T-helper 22 cell (primary cell): ENCODE results near the gene MLXIP.
"Not testable (repeated sequence)": the region's sequence is repeated elsewhere in the genome, so short reads cannot be mapped to it uniquely, and the experiment has no call there.

ENCODE experiments used
- DNase-seq: peaks from one replicate; pipeline ENCODE4 v3.0.0-alpha.2; 2020; ENCODE audit warnings: low read depth

Gene MLXIP, protein sequence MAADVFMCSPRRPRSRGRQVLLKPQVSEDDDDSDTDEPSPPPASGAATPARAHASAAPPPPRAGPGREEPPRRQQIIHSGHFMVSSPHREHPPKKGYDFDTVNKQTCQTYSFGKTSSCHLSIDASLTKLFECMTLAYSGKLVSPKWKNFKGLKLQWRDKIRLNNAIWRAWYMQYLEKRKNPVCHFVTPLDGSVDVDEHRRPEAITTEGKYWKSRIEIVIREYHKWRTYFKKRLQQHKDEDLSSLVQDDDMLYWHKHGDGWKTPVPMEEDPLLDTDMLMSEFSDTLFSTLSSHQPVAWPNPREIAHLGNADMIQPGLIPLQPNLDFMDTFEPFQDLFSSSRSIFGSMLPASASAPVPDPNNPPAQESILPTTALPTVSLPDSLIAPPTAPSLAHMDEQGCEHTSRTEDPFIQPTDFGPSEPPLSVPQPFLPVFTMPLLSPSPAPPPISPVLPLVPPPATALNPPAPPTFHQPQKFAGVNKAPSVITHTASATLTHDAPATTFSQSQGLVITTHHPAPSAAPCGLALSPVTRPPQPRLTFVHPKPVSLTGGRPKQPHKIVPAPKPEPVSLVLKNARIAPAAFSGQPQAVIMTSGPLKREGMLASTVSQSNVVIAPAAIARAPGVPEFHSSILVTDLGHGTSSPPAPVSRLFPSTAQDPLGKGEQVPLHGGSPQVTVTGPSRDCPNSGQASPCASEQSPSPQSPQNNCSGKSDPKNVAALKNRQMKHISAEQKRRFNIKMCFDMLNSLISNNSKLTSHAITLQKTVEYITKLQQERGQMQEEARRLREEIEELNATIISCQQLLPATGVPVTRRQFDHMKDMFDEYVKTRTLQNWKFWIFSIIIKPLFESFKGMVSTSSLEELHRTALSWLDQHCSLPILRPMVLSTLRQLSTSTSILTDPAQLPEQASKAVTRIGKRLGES

DNA sequence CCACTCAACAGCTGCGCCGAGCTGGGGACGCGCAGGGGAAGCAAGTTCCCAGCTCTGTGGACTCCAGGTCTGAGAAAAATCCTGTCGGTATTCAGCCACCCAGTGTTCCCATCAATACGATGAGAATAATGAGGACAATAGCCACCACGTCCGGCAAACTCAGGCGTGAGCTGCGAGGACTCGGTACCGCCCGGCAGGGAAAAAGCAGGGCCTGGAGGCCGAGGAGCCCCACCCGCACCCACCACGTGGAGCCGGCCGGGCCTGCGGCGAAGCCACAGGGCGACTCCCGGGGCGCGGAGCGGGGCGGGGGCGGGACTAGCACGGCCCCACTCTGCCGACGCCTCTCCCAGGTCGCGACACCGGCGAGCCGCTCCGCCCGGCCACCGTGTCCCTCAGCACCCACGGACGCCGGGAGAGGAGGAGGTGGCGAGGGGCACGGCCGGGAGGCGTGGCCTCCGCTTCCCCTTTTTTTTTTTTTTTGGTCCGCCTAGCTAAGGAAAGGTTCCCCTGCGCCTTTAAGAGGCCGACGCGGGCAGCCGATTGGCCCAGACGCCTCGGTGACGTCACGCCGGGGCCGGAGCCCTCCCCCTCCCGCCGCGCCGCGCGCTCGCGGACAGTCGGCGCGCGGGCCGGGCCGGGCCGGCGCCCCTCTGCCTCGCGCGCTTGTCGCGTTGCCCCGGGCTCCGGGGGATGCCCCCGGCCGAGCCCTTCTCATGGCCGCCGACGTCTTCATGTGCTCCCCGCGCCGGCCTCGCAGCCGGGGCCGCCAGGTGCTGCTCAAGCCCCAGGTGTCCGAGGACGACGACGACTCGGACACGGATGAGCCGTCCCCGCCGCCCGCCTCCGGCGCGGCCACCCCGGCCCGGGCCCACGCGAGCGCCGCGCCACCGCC is at the start of gene MLXIP:
MLXIP (plus strand) TSS at position 616 of the 892 bp plus-strand sequence; CDS start at position 714, 98 bp downstream.
- peak; percentile 81 for DNase-seq

- DNase-seq: no peak
Observed at GRCh38 chr12:122028905-122029560, 49.5 kb upstream of the MLXIP start.

DNA sequence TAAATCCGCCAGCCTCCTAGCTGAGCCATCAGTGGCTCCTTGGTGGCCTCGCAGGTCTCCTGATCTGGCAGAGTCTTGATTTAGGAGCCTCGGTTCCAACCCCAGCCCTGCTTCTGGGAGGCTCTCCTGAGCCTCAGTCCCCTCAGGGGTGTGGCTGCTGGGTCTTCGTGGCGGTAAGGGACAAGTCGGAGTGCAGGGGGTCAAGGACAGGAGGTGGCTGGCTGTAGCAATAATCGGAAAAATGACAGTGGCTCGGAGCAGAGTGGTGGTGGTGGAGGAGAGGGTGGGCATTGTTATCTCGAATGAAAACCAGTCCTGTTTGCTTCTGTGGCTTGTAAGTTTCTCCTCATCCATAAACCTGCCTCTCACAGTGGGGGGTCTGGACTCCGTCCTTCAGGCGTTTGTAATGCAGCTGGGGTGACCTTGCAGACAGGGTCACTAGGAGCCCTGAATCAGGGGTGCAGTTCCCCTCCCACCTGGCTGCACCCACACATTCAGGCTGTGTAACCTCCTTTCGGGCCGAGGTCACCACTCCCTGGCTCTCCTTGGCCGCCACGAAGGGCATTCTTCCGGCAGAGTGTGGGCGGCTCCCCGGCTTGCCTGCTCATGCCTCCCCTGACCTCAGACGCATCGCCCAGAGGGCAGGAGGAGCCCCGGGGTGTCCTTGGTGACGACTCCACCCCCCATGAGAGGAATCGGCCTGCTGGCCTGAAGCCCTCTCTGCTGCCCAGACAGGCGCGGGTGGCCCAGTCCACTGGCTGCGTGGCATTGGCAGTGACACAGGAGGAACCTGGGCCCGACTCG is 48.7 kb upstream of the MLXIP start:
- no peak for DNase-seq

GRCh38 chr12:122030424-122031035 is 48.0 kb upstream of the MLXIP start:
- no peak for DNase-seq

DNA sequence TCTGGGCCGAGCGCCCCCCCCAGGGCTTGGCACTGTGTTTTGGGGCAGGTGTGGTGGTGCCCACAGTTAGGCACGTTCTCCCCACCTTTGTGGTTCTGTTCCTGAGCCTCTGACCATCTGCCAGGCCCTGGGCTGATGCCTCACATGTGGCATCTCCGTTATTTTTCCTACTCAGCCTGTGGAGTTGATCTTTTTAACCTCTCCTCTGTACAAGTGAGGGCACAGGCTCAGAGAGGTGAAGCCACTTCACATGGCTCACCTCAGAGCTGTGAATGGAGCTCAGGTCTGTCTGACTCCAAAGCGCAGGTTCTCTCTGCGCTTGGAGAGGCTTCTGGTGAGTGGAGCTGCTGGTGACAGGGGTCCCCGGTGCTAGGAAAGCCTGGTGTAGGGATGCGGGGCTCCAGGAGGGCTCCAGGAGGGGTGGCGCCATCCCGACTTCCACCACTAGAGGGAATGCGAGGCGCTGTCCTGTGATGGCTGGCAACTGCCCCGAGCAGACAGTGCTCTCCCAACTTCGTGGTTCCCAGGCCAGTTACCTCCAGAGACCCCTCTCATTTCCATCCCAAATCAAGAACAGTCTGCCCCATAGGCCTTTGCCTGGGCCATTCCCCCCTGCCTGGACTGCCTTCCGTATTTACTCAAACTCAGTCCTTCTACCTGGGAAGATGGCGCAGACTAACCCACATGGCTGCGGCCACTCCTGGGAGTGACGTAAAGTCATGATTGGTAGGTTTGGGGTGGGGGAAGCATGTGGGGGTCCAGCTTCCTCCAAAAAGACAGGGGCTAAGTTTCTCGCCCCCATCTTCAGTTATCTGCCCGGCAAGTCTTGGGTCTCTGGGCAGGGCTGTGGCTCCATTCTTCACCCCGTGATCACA is 47.0 kb upstream of the MLXIP start:
- no peak for DNase-seq

GRCh38 chr12:122032580-122032979 is 46.0 kb upstream of the MLXIP start:
- DNase-seq: no peak

- no peak for DNase-seq
Observed at GRCh38 chr12:122035292-122035691, 43.3 kb upstream of the MLXIP start.

- no peak for DNase-seq
Observed at GRCh38 chr12:122036153-122036552, 42.4 kb upstream of the MLXIP start.

DNA sequence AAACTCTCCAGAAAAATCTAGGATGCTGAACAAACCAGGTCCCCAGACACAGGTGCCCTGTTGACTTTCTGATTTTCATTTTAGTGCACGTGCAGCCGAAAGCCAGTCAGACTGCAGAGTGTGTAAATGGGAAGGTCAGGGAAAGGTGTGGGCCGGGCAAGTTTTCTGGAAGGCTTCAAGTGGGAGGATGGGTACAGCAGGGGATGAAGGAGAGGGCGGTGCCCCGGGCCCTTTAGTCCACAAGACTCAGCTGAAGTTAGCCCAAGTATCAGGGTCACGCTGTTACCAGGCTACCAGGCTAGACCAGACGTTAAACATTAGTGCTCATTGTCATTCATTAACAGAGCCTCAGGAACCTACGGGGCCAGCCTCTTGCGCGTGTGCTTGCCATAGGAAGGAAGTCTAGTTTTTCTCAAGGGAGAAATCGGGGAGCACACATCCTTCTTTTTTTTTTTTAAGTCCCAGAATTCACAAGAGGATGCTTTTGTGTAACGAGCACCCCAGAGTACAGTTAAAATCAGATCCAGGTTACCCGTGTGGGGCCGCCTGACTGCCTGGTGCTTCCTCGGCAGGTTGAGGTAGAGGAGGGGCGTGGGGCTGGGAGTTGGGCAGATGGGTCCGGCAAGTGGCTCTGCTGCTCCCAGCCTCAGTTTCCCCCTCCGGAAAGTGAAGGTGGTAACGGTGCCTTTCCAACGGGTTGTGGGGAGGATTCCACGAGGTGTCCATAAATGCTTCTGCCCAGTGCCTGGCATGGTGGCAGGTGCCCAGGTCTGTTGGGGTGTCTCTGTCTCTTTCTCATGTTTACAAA is 37.8 kb upstream of the MLXIP start:
- no peak for DNase-seq

GRCh38 chr12:122041458-122041857 is 37.1 kb upstream of the MLXIP start:
- not testable (repeated sequence) for DNase-seq

DNA sequence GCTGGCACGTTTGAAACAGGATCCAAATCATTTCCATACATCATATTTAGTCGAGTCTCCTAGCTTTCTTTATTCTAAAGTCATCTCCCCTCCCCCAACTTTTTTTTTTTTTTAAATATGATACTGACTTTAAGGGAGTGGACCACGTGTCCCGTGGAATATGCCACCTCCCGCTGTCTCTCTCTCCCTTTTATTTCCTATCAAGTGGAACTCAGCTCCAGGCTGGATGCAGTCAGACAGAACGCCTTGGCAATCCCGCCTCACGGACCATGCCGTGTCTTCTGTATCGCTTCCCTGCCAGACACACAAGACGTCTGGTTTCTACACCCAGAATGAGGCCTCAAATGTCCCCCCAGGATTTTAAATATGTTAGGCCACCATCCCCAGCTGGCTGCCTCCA is 35.6 kb upstream of the MLXIP start:
- no peak for DNase-seq

DNA sequence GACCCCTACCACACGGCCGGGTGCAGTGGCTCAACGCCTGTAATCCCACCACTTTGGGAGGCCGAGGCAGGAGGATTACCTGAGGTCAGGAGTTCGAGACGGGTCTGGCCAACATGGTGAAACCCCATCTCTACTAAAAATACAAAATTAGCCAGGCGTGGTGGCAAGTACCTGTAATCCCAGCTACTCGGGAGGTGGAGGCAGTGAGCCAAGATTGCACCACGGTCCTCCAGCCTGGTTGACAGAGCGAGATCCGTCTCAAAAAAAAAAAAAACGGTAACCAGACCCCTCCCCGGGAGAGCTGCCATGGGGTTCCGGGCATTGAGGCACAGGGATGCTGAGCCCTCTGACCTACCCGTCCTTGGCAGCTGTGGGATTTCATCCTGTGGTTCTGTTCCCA is 35.1 kb upstream of the MLXIP start:
- no peak for DNase-seq

GRCh38 chr12:122045262-122045661 is 33.3 kb upstream of the MLXIP start:
- DNase-seq: no peak

- no peak for DNase-seq
Observed at GRCh38 chr12:122046145-122046544, 32.4 kb upstream of the MLXIP start.

DNA sequence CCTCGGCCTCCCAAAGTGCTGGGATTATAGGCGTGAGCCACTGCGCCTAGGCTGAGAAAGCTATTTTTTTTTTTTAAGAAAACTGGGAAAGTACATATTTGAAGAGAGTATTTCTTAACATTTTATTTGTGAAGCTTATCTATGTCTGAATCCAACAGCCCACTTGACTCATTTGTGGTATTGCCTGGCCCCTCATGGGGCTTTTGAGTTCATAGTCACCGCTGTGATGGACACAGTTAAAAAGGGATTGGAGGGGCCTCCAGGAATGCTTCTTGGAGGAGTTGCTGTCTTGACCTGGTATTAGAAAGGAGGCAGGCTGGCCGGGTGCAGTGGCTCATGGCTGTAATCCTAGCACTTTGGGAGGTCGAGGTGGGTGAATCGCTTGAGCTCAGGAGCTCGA is 30.4 kb upstream of the MLXIP start:
- DNase-seq: no peak

- no peak for DNase-seq
Observed at GRCh38 chr12:122049827-122050226, 28.7 kb upstream of the MLXIP start.

DNA sequence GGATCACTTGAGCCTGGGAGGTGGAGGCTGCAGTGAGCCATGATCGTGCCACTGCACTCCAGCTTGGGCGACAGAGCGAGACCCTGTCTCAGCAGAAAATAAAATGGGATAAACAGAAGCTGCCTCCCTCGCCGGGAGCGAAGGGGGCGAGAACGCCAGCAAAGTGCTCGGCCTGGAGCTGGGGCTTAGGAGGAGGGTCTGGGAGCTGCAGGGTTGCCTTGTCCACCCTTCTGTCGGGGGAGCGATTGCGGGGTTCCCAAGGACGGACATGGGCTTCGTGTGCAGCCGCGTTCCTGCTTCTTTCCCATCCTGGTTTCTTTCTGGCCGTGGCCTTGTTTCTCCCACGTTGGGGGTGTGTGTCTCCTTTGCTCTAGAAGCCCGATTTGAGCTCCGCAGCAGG is 27.9 kb upstream of the MLXIP start:
- no peak for DNase-seq

DNA sequence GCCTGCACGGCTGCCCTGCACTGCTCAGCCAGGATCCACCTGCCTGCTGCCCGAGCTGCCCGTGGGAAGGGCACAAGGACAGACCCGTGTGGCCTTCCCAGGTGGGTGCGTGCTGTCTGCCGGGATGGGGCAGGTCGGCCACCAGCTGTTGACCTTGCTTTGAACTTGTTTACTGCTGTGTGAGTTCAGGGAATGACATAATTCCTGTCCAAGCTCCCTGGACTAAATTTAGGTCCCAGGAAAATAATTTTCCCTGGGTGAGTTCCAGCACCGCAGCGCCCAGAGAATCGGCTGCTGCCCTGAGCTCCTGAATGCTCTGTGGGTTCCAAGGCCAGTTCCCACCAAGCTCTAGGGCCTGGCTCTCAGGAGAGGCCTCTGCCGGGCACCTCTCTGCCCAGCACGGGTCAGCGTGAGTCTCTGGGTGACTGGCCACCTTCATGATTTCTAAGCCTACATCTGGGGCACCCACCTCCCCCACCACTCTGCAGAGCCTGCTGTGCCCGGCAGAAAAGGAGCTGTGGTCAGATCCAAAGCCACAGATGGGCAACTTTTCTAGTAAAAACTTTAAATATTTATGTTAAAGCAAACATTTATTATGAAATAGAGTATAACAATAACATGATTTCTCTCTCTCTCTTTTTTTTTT is 27.2 kb upstream of the MLXIP start:
- no peak for DNase-seq
